ENCODE measurements around the gene WNT9A. TPM values are rescaled to one million over a fixed set of nuclear protein-coding genes. Genes with fewer than 3 reads are reported as not detected.

Gene WNT9A
- total RNA-seq, 1 donor from 2014 or later, result 10.3 TPM

- H3K36me3 ChIP-seq (ENCODE audit: control insufficient read depth, insufficient read depth, low read length), result no peaks in the 10 kb centered on the region
- no peak overlapping the region for H3K4me3 ChIP-seq (ENCODE audit: low read depth, low read length)
- TF ChIP-seq CTCF (IDR thresholded peaks at IDR 0.05; ENCODE audit: insufficient read depth, low read length, poor library complexity, severe bottlenecking), result no peak
- no peak for DNase-seq (ENCODE audit: low read depth)
- H3K27me3 ChIP-seq (ENCODE audit: control insufficient read depth, insufficient read depth, low read length), result peaks cover 3% of the 10 kb centered on the region
These were observed 51.7 kb downstream of the WNT9A start for GRCh38 chr1:227895828-227896685.

- Histone ChIP-seq H3K4me3 (ENCODE audit: low read depth, low read length) (no peak overlapping the region), H3K27me3 (ENCODE audit: control insufficient read depth, insufficient read depth, low read length) (peaks cover 6% of the 10 kb centered on the region)
- DNase-seq (ENCODE audit: low read depth), result no peak
These were observed 52.8 kb downstream of the WNT9A start for GRCh38 chr1:227894831-227895451.

GRCh38 chr1:227893949-227894721 is 53.6 kb downstream of the WNT9A start:
- Histone ChIP-seq H3K4me3 (ENCODE audit: low read depth, low read length) (no peak overlapping the region), H3K27me3 (ENCODE audit: control insufficient read depth, insufficient read depth, low read length) (peaks cover 6% of the 10 kb centered on the region)
- no peak for DNase-seq (ENCODE audit: low read depth)

More at GRCh38 chr1:227894831-227895451, 52.8 kb downstream of the WNT9A start:
- no peaks in the 10 kb centered on the region for H3K36me3 ChIP-seq (ENCODE audit: control insufficient read depth, insufficient read depth, low read length)
- TF ChIP-seq CTCF (IDR thresholded peaks at IDR 0.05; ENCODE audit: insufficient read depth, low read length, poor library complexity, severe bottlenecking), result no peak

GRCh38 chr1:227893300-227893948 is 54.3 kb downstream of the WNT9A start:
- Histone ChIP-seq H3K27me3 (ENCODE audit: control insufficient read depth, insufficient read depth, low read length) (peaks cover 6% of the 10 kb centered on the region), H3K36me3 (ENCODE audit: control insufficient read depth, insufficient read depth, low read length) (no peaks in the 10 kb centered on the region), H3K4me3 (ENCODE audit: low read depth, low read length) (no peak overlapping the region)
- no peak for DNase-seq (ENCODE audit: low read depth)
- TF ChIP-seq CTCF (IDR thresholded peaks at IDR 0.05; ENCODE audit: insufficient read depth, low read length, poor library complexity, severe bottlenecking), result no peak

More at GRCh38 chr1:227893949-227894721, 53.6 kb downstream of the WNT9A start:
- no peaks in the 10 kb centered on the region for H3K36me3 ChIP-seq (ENCODE audit: control insufficient read depth, insufficient read depth, low read length)
- no peak for TF ChIP-seq CTCF (IDR thresholded peaks at IDR 0.05; ENCODE audit: insufficient read depth, low read length, poor library complexity, severe bottlenecking)

- Histone ChIP-seq H3K4me3 (ENCODE audit: low read depth, low read length) (no peak overlapping the region), H3K27me3 (ENCODE audit: control insufficient read depth, insufficient read depth, low read length) (peaks cover 8% of the 10 kb centered on the region), H3K36me3 (ENCODE audit: control insufficient read depth, insufficient read depth, low read length) (no peaks in the 10 kb centered on the region)
- DNase-seq (ENCODE audit: low read depth), result no peak
- no peak for TF ChIP-seq CTCF (IDR thresholded peaks at IDR 0.05; ENCODE audit: insufficient read depth, low read length, poor library complexity, severe bottlenecking)
These were observed 55.0 kb downstream of the WNT9A start for GRCh38 chr1:227892489-227893299.

Data from kidney epithelial cell (primary cell).